ENCODE data around the gene RAB9A.
"Not testable (repeated sequence)": the region's sequence is repeated elsewhere in the genome, so short reads cannot be mapped to it uniquely, and the experiment has no call there.

Gene RAB9A

GRCh38 chrX:13664020-13664419 lies 24.9 kb upstream of the RAB9A start:
- TF ChIP-seq, protein P1, sequence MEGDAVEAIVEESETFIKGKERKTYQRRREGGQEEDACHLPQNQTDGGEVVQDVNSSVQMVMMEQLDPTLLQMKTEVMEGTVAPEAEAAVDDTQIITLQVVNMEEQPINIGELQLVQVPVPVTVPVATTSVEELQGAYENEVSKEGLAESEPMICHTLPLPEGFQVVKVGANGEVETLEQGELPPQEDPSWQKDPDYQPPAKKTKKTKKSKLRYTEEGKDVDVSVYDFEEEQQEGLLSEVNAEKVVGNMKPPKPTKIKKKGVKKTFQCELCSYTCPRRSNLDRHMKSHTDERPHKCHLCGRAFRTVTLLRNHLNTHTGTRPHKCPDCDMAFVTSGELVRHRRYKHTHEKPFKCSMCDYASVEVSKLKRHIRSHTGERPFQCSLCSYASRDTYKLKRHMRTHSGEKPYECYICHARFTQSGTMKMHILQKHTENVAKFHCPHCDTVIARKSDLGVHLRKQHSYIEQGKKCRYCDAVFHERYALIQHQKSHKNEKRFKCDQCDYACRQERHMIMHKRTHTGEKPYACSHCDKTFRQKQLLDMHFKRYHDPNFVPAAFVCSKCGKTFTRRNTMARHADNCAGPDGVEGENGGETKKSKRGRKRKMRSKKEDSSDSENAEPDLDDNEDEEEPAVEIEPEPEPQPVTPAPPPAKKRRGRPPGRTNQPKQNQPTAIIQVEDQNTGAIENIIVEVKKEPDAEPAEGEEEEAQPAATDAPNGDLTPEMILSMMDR (IDR thresholded peaks at IDR 0.05; ENCODE audit: low read depth, low read length), result no peak
- Histone ChIP-seq H3K36me3 (peaks cover 2% of the 10 kb centered on the region; the same call in 1 of the 2 replicates), H3K9me3 (ENCODE audit: severe bottlenecking) (no peaks in the 10 kb centered on the region), H3K27ac (no peak overlapping the region), H3K4me3 (ENCODE audit: low read depth, low read length) (no peak overlapping the region), H3K27me3 (ENCODE audit: insufficient read depth, low read depth, severe bottlenecking) (no peaks in the 10 kb centered on the region)
- DNase-seq, result no peak

DNA sequence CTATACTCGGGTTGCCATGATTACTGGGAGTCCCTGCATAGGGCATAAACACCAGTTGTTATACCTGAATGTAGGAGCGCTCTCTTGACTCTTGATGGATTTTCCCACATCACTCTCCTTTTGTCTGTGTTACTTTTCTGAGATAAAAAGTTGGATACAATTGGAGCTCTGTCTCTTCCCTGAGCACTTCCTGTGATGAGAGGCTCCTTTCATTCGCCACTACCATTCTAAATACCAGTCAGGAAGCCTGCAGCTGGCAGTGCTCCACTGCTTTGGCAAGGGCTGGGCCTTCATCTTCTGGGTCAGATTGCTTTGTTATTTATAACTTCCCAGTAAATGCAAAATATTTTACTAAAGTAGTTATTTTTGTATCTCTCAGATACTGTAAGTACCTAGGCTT lies 22.1 kb upstream of the RAB9A start:
- peaks cover 2% of the 10 kb centered on the region; the same call in 1 of the 2 replicates for H3K36me3 ChIP-seq
- H3K9me3 ChIP-seq (ENCODE audit: severe bottlenecking), result no peaks in the 10 kb centered on the region
- no peak overlapping the region for H3K27ac ChIP-seq
- no peaks in the 10 kb centered on the region for H3K27me3 ChIP-seq (ENCODE audit: insufficient read depth, low read depth, severe bottlenecking)
- TF ChIP-seq, protein P1 (IDR thresholded peaks at IDR 0.05; ENCODE audit: low read depth, low read length), result no peak
- no peak for DNase-seq
- no peak overlapping the region for H3K4me3 ChIP-seq (ENCODE audit: low read depth, low read length)

- Histone ChIP-seq H3K9me3 (ENCODE audit: severe bottlenecking) (no peaks in the 10 kb centered on the region), H3K27me3 (ENCODE audit: insufficient read depth, low read depth, severe bottlenecking) (no peaks in the 10 kb centered on the region), H3K4me3 (ENCODE audit: low read depth, low read length) (no peak overlapping the region), H3K27ac (no peak overlapping the region), H3K36me3 (peaks cover 2% of the 10 kb centered on the region; the same call in 1 of the 2 replicates)
- no peak for DNase-seq
- TF ChIP-seq, protein P1 (IDR thresholded peaks at IDR 0.05; ENCODE audit: low read depth, low read length), result no peak
Measured at GRCh38 chrX:13667919-13668318, 21.0 kb upstream of the RAB9A start.

DNA sequence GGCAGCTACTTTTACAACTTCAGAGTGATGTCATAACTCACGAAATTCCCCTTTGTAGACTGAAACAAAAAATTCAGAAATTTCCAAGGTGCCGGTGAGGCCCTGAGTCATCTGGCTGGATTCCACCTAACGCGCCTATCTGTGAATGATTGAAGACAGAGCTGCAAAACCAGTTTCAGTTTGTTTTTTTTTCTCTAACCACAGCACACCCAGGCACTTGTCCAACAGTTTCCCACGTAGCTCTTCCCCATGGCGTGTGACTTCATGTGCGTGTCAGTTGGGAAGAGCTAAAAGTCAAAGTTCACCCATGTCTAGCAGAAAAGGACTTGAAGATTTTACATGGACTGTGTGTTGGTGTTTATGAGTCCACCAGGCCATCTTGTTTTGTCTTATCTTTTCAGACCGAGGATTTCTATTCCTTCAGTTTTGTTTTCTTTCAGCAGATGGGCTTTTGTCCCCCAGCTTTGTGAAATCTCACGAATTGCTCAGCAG lies 19.6 kb upstream of the RAB9A start:
- no peak overlapping the region for H3K4me3 ChIP-seq (ENCODE audit: low read depth, low read length)
- H3K36me3 ChIP-seq, result no peaks in the 10 kb centered on the region

DNA sequence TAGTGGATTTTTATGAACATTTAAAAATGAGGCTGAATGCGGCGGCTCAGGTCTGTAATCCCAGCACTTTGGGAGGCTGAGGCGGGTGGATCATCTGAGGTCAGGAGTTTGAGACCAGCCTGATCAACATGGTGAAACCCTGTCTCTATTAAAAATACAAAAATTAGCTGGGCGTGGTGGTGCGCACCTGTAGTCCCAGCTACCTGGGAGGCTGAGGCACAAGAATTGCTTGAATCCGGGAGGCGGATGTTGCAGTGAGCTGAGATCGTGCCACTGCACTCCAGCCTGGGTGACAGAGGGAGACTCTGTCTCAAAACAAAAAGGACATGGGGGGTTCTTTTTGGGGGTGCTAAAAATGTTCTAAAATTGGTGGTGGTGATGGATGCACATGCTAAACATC lies 19.2 kb upstream of the RAB9A start:
- H3K27me3 ChIP-seq (ENCODE audit: insufficient read depth, low read depth, severe bottlenecking); H3K4me3 ChIP-seq (ENCODE audit: low read depth, low read length); H3K36me3 ChIP-seq; H3K27ac ChIP-seq; DNase-seq; H3K9me3 ChIP-seq (ENCODE audit: severe bottlenecking): not testable (repeated sequence)

More for the DNA sequence above, 19.6 kb upstream of the RAB9A start:
- DNase-seq, result no peak
- Histone ChIP-seq H3K27ac (no peak overlapping the region), H3K9me3 (ENCODE audit: severe bottlenecking) (no peaks in the 10 kb centered on the region), H3K27me3 (ENCODE audit: insufficient read depth, low read depth, severe bottlenecking) (no peaks in the 10 kb centered on the region)
- TF ChIP-seq, protein P1 (IDR thresholded peaks at IDR 0.05; ENCODE audit: low read depth, low read length), result no peak

DNA sequence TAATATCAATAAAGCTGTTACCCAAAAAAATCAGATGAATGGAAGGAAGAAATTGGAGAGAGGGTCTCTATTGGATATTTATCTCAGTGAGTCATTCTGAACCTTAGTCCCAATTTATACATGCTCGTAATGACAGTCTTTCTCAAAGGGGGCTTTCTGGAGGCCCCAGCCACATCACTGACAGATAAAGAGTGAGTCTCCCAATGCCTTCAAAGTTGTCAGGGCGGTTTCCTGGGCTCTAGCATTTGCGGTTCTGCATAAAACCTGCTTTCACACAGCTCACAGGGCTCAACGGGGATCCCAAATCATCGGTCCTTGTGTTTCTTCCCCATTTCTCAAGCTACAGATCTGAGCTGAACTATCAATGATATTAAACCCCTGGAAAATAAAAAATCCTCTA lies 18.7 kb upstream of the RAB9A start:
- DNase-seq, result no peak
- Histone ChIP-seq H3K27ac (no peak overlapping the region), H3K27me3 (ENCODE audit: insufficient read depth, low read depth, severe bottlenecking) (no peaks in the 10 kb centered on the region), H3K36me3 (no peaks in the 10 kb centered on the region), H3K9me3 (ENCODE audit: severe bottlenecking) (no peaks in the 10 kb centered on the region), H3K4me3 (ENCODE audit: low read depth, low read length) (no peak overlapping the region)
- TF ChIP-seq, protein P1 (IDR thresholded peaks at IDR 0.05; ENCODE audit: low read depth, low read length), result no peak
